Esophagus (tissue), 2 donors: ENCODE data around the gene VEGFB. TPM values are rescaled to one million over a fixed set of nuclear protein-coding genes. Genes with fewer than 3 reads are reported as not detected.

Experiments used
- H3K27ac ChIP-seq, 2 donors: one replicate each; pipeline ENCODE4 v1.5.1; 2013; ENCODE audit warnings: low read depth in 2 of 2, mild to moderate bottlenecking in 2 of 2, inconsistent platforms in 1 of 2, low read length in 1 of 2, moderate library complexity in 1 of 2
- H3K27me3 ChIP-seq, 2 donors: one replicate each; pipeline ENCODE4 v1.6.1; 2013; ENCODE audit warnings: low read length in 2 of 2, control low read depth in 1 of 2, mild to moderate bottlenecking in 1 of 2; ENCODE audit not compliant: insufficient read depth in 2 of 2, control insufficient read depth in 1 of 2
- H3K36me3 ChIP-seq, 2 donors: one replicate each; pipeline ENCODE4 v1.6.1; 2013; ENCODE audit warnings: low read length in 1 of 2; ENCODE audit not compliant: control insufficient read depth in 2 of 2, insufficient read depth in 2 of 2
- H3K4me1 ChIP-seq, 2 donors: one replicate each; pipeline ENCODE4 v1.6.1; 2013; ENCODE audit warnings: low read length in 1 of 2; ENCODE audit not compliant: control insufficient read depth in 2 of 2, insufficient read depth in 2 of 2
- H3K4me3 ChIP-seq, 2 donors: one replicate each; pipeline ENCODE4 v1.5.1; 2013; ENCODE audit warnings: low read length in 2 of 2, mild to moderate bottlenecking in 2 of 2, low read depth in 1 of 2, moderate library complexity in 1 of 2
- H3K9me3 ChIP-seq, 2 donors: one replicate each; pipeline ENCODE4 v1.6.1; 2013; ENCODE audit warnings: mild to moderate bottlenecking in 2 of 2, low read depth in 1 of 2, low read length in 1 of 2, moderate library complexity in 1 of 2; ENCODE audit not compliant: control insufficient read depth in 2 of 2, insufficient read depth in 1 of 2
- WGBS, 2 donors: extraction: QIAGEN DNeasy Blood & Tissue Kit; methylation state at CpG; one replicate each; pipeline ENCODE4 v1.1.7; 2013; 5-methylcytosine and 5-hydroxymethylcytosine counted together
- polyA plus RNA-seq, 2 donors: library from polyadenylated mRNA; stranded (reverse); fragments of 200-250 nt; gene quantifications; one replicate each; pipeline ENCODE4 v1.2.3, GENCODE V29; 2013
- donor health status: healthy with polysubstance abuse.
- donor health status: Bipolar disorder and iron deficiency.

Gene VEGFB
- polyA plus RNA-seq, result 10 to 100 TPM; 34.6 to 48.1 TPM

- 2 to 3% methylated on average over 43 to 62 of the region's 62 CpGs for WGBS, 2 donors
- peaks cover 0 to 35% of the 10 kb centered on the region in 2 donors for H3K4me1 ChIP-seq
- H3K27me3 ChIP-seq, result no peaks in the 10 kb centered on the region
- H3K9me3 ChIP-seq, result no peaks in the 10 kb centered on the region
- H3K36me3 ChIP-seq, result peaks cover 0 to 2% of the 10 kb centered on the region in 2 donors
- H3K27ac ChIP-seq, result peak within 1 kb of the TSS; percentile 82 to 85
- H3K4me3 ChIP-seq, result peak within 1 kb of the TSS; percentile 73 to 80
These were observed at the start of gene VEGFB for GRCh38 chr11:64233913-64234586. Gene VEGFB (plus strand): TSS chr11:64234584. CDS start chr11:64234834, 250 bp downstream.

DNA sequence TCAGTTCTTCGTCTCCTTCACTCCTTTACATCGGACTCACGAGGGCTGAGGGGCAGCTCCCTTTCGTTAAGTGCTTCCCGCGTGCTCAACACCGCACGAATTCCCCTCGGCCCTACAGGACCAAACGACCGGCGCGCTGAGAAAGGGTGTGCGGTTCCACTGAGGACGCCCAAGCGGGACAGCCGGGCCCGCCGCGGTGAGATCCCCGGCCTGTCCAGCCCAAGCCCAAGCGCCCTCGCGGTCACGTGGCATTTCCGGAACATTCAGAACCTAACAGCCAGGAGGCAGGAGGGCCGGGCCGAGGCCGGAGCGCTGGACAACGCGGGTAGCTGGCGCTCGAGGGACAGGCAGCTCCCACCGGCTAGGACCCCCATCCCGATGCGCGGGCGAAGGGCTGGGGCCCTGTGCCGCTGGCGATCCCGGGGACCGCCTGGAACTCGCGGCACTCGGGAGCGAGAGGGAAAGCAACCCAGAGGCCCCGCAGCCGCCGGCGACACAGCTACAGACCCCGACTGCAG is 49.1 kb upstream of the VEGFB start:
- WGBS, 2 donors, result 0 to 1% methylated on average over 49 to 52 of the region's 52 CpGs
- no peaks in the 10 kb centered on the region for H3K36me3 ChIP-seq
- H3K27ac ChIP-seq, result peak overlapping the region; percentile 96 to 97
- H3K4me1 ChIP-seq, result peaks cover 0 to 10% of the 10 kb centered on the region in 2 donors
- H3K9me3 ChIP-seq, result no peaks in the 10 kb centered on the region
- H3K27me3 ChIP-seq, result no peaks in the 10 kb centered on the region
- H3K4me3 ChIP-seq, result peak overlapping the region; percentile 68 to 75

DNA sequence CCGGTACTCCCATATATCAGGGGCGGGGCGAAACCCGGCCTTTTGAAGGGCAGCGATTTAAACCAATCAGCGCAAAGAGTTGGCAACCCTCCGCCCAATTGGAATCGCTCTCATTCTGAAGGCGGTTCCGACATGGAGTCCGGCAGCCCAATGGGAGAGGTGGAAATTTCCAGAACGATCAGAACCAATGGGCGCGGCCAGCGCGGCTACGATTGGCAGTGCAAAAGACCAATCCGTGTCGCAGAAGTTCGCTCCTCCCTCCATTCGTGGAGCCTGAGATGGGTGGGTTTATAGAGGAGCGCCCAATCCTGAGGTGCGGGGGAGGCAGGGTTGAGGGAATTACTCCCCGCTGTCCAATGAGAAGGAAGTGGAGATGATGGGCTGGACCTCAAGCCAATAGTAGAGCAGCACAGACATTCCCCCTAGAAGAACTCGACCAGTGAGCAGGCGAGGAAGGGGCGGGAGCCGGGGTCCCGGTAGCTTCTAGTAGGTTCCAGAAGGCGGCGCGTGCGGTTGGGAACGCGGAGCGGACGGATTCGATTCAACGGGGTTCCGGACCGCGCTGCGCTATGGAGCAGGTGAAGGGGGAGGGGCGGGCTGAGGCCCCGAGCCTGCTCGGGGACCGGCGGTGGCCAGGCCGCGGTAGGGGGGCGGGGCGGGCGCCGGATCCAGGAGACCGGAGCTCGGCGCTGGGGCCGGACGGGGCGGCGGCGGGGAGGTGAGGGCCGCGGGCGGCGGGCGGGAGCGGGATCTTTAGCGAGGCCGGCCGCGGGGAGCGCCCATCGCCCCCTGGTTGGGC is 48.5 kb upstream of the VEGFB start, which contains the start of gene STIP1:
STIP1 (plus strand) TSS at position 479 of the 799 bp plus-strand sequence; CDS start at position 570, 91 bp downstream.
- Histone ChIP-seq H3K36me3 (no peaks in the 10 kb centered on the region), H3K4me3 (peak within 1 kb of the TSS; percentile 68 to 75), H3K4me1 (peaks cover 0 to 8% of the 10 kb centered on the region in 2 donors), H3K27me3 (no peaks in the 10 kb centered on the region), H3K27ac (peak within 1 kb of the TSS; percentile 96 to 97), H3K9me3 (no peaks in the 10 kb centered on the region)
- 0 to 1% methylated on average over 65 to 74 of the region's 74 CpGs for WGBS, 2 donors

DNA sequence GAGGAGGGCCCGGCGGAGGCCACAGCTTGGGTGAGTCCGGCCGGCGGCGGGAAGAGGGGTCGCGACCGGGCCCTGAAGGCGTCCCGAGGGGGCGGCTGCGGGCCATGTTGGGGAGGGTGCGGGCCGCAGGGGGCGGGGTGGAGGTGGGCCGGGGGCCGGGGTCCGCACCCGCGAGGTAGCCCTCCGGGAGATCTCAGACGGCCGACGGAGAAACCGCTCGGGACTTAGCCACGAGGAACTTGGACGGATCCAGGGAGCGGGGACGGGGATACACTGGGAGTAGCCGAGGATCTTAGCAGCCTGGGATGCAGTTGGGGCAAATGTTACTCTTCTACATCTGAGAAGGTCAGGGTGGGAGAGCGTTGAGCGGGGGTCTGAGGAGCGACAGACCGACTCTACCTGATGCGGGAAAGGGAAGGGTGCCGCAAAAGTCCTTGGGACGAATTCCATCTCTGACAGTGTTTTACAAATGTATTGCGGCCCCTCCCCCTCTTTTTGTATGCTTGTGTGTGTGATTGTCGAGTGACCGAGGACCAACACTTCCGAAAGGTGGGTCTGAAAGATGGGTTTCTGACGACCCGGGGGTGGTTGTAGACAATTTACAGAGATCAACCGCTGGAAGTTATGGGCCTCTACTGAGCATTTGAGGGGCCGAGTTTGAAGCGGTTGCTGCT is 47.8 kb upstream of the VEGFB start:
- no peak overlapping the region for H3K4me3 ChIP-seq
- H3K36me3 ChIP-seq, result no peaks in the 10 kb centered on the region
- H3K9me3 ChIP-seq, result no peaks in the 10 kb centered on the region
- 1% methylated on average over 44 to 48 of the region's 48 CpGs for WGBS, 2 donors
- peaks cover 0 to 5% of the 10 kb centered on the region in 2 donors for H3K4me1 ChIP-seq
- no peaks in the 10 kb centered on the region for H3K27me3 ChIP-seq
- no peak overlapping the region for H3K27ac ChIP-seq

DNA sequence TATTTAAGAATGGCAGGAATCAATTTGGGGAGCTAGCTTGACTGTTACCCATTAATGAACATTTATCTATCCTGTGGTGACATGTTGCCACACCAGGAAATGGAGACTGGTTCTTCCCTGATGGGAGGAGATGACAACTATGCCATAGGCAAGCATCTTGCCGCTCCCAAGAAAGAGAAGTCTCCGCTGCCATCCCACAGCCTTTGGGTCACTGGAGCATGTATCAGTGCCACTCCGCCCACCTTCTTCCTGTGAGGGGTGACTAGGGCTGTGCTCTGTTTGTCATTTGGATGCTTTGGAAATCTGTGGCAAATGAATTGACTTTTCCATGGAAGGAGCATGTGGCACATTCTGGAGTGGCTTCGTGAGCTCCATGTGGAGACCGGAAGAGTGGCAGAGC is 42.0 kb upstream of the VEGFB start:
- Histone ChIP-seq H3K36me3 (peaks cover 8 to 29% of the 10 kb centered on the region in 2 donors), H3K4me3 (no peak overlapping the region), H3K27ac (no peak overlapping the region), H3K27me3 (no peaks in the 10 kb centered on the region), H3K4me1 (no peaks in the 10 kb centered on the region), H3K9me3 (no peaks in the 10 kb centered on the region)
- WGBS, 2 donors, result 93 to 95% methylated on average over 5 of the region's 5 CpGs

DNA sequence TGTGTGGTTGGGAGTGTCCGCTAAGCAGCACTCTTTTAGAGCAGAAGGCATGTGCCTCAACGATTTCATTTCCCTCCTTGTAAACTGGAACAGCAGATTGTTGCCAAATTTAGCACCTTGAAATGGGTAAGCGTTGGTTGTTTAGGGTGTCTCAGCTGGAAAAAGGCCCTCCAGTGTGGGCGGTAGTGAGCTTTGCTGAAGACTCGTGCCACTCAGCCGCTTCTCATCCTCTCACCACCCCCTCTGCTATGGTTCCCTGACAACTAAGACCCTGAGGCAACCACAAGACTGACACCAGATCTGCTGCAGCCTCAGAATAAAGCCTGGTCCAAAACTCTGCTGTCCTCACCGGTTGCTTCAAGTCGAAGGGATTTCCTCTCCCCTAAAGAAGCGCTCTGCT is 37.8 kb upstream of the VEGFB start:
- no peak overlapping the region for H3K4me3 ChIP-seq
- no peak overlapping the region for H3K27ac ChIP-seq
- peaks cover 11 to 39% of the 10 kb centered on the region in 2 donors for H3K36me3 ChIP-seq
- H3K27me3 ChIP-seq, result no peaks in the 10 kb centered on the region
- WGBS, 2 donors, result 76 to 77% methylated on average over 9 of the region's 9 CpGs
- H3K4me1 ChIP-seq, result no peaks in the 10 kb centered on the region
- no peaks in the 10 kb centered on the region for H3K9me3 ChIP-seq

- no peak overlapping the region for H3K27ac ChIP-seq
- peaks cover 21 to 48% of the 10 kb centered on the region in 2 donors for H3K36me3 ChIP-seq
- H3K4me1 ChIP-seq, result no peaks in the 10 kb centered on the region
- H3K27me3 ChIP-seq, result no peaks in the 10 kb centered on the region
- no peaks in the 10 kb centered on the region for H3K9me3 ChIP-seq
- no peak overlapping the region for H3K4me3 ChIP-seq
- 96 to 97% methylated on average over 2 of the region's 2 CpGs for WGBS, 2 donors
These were observed 35.9 kb upstream of the VEGFB start for GRCh38 chr11:64198511-64198910.

- no peak overlapping the region for H3K4me3 ChIP-seq
- H3K9me3 ChIP-seq, result no peaks in the 10 kb centered on the region
- WGBS, 2 donors, result 67 to 82% methylated on average over 3 of the region's 3 CpGs
- H3K27ac ChIP-seq, result no peak overlapping the region
- peaks cover 21 to 43% of the 10 kb centered on the region in 2 donors for H3K36me3 ChIP-seq
- no peaks in the 10 kb centered on the region for H3K27me3 ChIP-seq
- H3K4me1 ChIP-seq, result no peaks in the 10 kb centered on the region
These were observed 32.8 kb upstream of the VEGFB start for GRCh38 chr11:64201543-64201942.

GRCh38 chr11:64202992-64203391 is 31.4 kb upstream of the VEGFB start:
- Histone ChIP-seq H3K4me1 (peaks cover 0 to 2% of the 10 kb centered on the region in 2 donors), H3K27ac (no peak overlapping the region), H3K4me3 (no peak overlapping the region), H3K9me3 (no peaks in the 10 kb centered on the region), H3K36me3 (peaks cover 17 to 33% of the 10 kb centered on the region in 2 donors), H3K27me3 (no peaks in the 10 kb centered on the region)
- WGBS, 2 donors, result 96 to 97% methylated on average over 9 of the region's 9 CpGs
